HCT116 (cell line): ENCODE measurements around the gene RAB37.

Experiments
- EZH2 ChIP-seq: fragments of 200-600 bp; sonication (generic); IDR thresholded peaks from 2 replicates; pipeline ENCODE4 v1.6.1; 2017; ENCODE audit warnings: antibody characterized with exemption, mixed run types
- EZH2phosphoT487 ChIP-seq: fragments of 200-600 bp; IDR thresholded peaks from 2 replicates; pipeline ENCODE4 v1.6.1; 2018; ENCODE audit warnings: antibody characterized with exemption, borderline replicate concordance
- JUND ChIP-seq: IDR thresholded peaks from 2 replicates; pipeline ENCODE4 v1.6.1; 2012
- MAX ChIP-seq: IDR thresholded peaks from 2 replicates; pipeline ENCODE4 v1.6.1; 2012
- POLR2A ChIP-seq: IDR thresholded peaks from 2 replicates; pipeline ENCODE4 v1.7.0; 2011; ENCODE audit warnings: borderline replicate concordance; ENCODE audit not compliant: insufficient read depth, insufficient read length; ENCODE audit errors: extremely low read depth
- POLR2AphosphoS5 ChIP-seq: IDR thresholded peaks from 2 replicates; pipeline ENCODE4 v1.6.1; 2011; ENCODE audit warnings: mild to moderate bottlenecking, low read depth, low read length, moderate library complexity
- RAD21 ChIP-seq: IDR thresholded peaks from 2 replicates; pipeline ENCODE4 v1.6.1; 2012; ENCODE audit warnings: low read depth, mild to moderate bottlenecking
- SP1 ChIP-seq: IDR thresholded peaks from 2 replicates; pipeline ENCODE4 v1.6.1; 2012; ENCODE audit warnings: low read depth
- SRF ChIP-seq: IDR thresholded peaks from 2 replicates; pipeline ENCODE4 v1.6.1; 2012; ENCODE audit warnings: low read depth
- TCF7L2 ChIP-seq: IDR thresholded peaks from 2 replicates; pipeline ENCODE4 v1.7.0; 2011; ENCODE audit warnings: borderline replicate concordance, inconsistent platforms; ENCODE audit not compliant: insufficient read depth, insufficient read length; ENCODE audit errors: extremely low read depth
- ZBTB33 ChIP-seq: IDR thresholded peaks from 2 replicates; pipeline ENCODE4 v1.6.1; 2011; ENCODE audit warnings: mild to moderate bottlenecking, low read length, moderate library complexity; ENCODE audit not compliant: insufficient replicate concordance; ENCODE audit errors: extremely low read depth
- ZNF274 ChIP-seq: fragments of 200-500 bp; sonication (Bioruptor generic); IDR thresholded peaks from 2 replicates; pipeline ENCODE4 v1.6.1; 2014; ENCODE audit warnings: mild to moderate bottlenecking, low read depth, low read length, inconsistent platforms
- TF ChIP-seq, protein P1 (sequence below): IDR thresholded peaks from 2 replicates; pipeline ENCODE4 v1.6.1; 2012; ENCODE audit warnings: low read depth
- TF ChIP-seq, protein P2 (sequence below), 3 experiments: fragments of 200-600 bp in 1 of 3; sonication (generic) in 1 of 3; IDR thresholded peaks in 2 of 3; conservative IDR thresholded peaks in 1 of 3; 2 replicates each; pipeline ENCODE4 v1.5.1; 2012 to 2017; ENCODE audit warnings: low read depth in 2 of 3, low read length in 2 of 3, antibody characterized with exemption in 1 of 3, borderline replicate concordance in 1 of 3, control low read depth in 1 of 3, mild to moderate bottlenecking in 1 of 3, mixed read lengths in 1 of 3, mixed run types in 1 of 3, moderate library complexity in 1 of 3; ENCODE audit not compliant: insufficient read depth in 1 of 3

DNA sequence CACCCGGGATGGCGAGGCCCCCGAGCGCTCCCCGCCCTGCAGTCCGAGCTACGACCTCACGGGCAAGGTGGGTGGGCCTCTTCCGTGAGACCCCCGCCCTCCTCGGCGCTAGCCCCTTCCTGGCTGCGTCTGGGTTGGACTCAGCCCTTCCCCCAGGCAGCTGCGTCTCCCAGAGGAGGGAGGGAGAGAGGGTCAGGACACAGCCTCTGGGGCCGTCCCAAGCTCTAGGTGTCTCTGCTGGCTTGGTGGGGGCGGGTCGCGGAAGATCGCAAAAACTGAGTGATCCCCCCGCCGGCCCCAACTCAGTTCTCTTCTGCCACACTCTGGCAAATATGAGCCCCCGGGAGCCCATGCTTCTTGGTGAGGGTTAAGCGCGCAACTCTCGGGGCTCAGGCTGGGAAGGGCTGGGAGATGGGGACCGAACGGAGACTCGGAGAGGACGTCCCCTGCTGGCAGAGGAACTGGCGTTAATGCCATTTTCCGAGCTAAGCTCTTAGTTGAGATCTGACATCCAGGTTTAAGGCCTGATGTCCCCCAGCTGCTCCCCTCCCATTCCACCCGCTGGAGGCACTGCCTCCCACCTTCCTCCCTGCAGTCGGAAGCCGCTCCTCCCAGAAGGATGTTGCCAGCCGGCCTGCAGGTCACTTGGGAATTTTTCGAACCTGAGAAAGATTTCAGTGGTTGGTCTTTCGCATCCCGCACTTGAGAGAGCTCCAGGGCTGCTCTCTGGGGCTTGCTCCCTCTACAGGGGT is 419 bp downstream of the RAB37 start:
- TF ChIP-seq POLR2A (no peak), MAX (no peak; the same call in 1 of the 2 replicates), POLR2AphosphoS5 (peak; percentile 24; the same call in 1 of the 2 replicates), ZNF274 (no peak), JUND (no peak), RAD21 (peak; percentile 56; the same call in 1 of the 2 replicates), SP1 (no peak), EZH2 (no peak), ZBTB33 (no peak), EZH2phosphoT487 (no peak), SRF (no peak), TCF7L2 (no peak)
- TF ChIP-seq, protein P1, sequence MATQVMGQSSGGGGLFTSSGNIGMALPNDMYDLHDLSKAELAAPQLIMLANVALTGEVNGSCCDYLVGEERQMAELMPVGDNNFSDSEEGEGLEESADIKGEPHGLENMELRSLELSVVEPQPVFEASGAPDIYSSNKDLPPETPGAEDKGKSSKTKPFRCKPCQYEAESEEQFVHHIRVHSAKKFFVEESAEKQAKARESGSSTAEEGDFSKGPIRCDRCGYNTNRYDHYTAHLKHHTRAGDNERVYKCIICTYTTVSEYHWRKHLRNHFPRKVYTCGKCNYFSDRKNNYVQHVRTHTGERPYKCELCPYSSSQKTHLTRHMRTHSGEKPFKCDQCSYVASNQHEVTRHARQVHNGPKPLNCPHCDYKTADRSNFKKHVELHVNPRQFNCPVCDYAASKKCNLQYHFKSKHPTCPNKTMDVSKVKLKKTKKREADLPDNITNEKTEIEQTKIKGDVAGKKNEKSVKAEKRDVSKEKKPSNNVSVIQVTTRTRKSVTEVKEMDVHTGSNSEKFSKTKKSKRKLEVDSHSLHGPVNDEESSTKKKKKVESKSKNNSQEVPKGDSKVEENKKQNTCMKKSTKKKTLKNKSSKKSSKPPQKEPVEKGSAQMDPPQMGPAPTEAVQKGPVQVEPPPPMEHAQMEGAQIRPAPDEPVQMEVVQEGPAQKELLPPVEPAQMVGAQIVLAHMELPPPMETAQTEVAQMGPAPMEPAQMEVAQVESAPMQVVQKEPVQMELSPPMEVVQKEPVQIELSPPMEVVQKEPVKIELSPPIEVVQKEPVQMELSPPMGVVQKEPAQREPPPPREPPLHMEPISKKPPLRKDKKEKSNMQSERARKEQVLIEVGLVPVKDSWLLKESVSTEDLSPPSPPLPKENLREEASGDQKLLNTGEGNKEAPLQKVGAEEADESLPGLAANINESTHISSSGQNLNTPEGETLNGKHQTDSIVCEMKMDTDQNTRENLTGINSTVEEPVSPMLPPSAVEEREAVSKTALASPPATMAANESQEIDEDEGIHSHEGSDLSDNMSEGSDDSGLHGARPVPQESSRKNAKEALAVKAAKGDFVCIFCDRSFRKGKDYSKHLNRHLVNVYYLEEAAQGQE, result no peak
- TF ChIP-seq, protein P2, sequence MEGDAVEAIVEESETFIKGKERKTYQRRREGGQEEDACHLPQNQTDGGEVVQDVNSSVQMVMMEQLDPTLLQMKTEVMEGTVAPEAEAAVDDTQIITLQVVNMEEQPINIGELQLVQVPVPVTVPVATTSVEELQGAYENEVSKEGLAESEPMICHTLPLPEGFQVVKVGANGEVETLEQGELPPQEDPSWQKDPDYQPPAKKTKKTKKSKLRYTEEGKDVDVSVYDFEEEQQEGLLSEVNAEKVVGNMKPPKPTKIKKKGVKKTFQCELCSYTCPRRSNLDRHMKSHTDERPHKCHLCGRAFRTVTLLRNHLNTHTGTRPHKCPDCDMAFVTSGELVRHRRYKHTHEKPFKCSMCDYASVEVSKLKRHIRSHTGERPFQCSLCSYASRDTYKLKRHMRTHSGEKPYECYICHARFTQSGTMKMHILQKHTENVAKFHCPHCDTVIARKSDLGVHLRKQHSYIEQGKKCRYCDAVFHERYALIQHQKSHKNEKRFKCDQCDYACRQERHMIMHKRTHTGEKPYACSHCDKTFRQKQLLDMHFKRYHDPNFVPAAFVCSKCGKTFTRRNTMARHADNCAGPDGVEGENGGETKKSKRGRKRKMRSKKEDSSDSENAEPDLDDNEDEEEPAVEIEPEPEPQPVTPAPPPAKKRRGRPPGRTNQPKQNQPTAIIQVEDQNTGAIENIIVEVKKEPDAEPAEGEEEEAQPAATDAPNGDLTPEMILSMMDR (IDR thresholded peaks at IDR 0.05 in 2 of 3, conservative IDR thresholded peaks at IDR 0.05 in 1 of 3; ENCODE audit: borderline replicate concordance in 1 of 3, insufficient read depth in 1 of 3, low read depth in 2 of 3, low read length in 2 of 3), result peak; percentile 69 to 80 (median 73); a peak in 5 of 6 replicates
